ES-I3 (cell line): ENCODE results near the gene ZNF17.
A peak's percentile ranks its signal among the peaks of the same experiment; 100 is the strongest.

Experiments used
- H3K36me3 ChIP-seq: 2 replicates; pipeline ENCODE4 v1.6.1; 2013; ENCODE audit warnings: mild to moderate bottlenecking, low read length, control low read depth, moderate library complexity; ENCODE audit not compliant: insufficient read depth
- H3K4me1 ChIP-seq: 2 replicates; pipeline ENCODE4 v1.6.1; 2013; ENCODE audit warnings: mild to moderate bottlenecking, control low read depth, low read length; ENCODE audit not compliant: insufficient read depth
- H3K9ac ChIP-seq: 2 replicates; pipeline ENCODE4 v1.6.1; 2013; ENCODE audit warnings: low read depth, mild to moderate bottlenecking, low read length, moderate library complexity
- H3K9me3 ChIP-seq: 2 replicates; pipeline ENCODE4 v1.6.1; 2013; ENCODE audit warnings: mild to moderate bottlenecking, low read length, moderate library complexity; ENCODE audit not compliant: control insufficient read depth, insufficient read depth

The ZNF17 gene

DNA sequence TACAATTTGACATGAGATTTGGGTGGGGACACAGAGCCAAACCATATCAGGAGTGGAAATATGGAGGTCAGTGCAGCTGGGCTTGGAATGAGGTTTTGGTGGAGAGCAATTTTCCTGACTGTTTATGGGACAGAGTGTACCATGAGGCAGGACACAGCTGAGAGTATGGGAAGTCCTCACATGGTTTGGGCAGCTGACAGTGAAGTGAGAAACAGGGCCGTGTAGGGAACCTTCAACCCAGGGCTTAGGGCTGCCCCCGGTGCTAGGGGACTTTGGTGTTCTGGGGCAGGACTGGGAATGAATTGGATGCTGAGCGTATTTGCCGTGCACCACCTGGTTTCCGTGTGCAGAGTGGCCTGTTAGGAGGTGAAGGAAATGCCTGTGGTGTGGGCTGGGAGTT lies 15.3 kb upstream of the ZNF17 start:
- Histone ChIP-seq H3K4me1 (no peaks in the 10 kb centered on the region), H3K9me3 (no peaks in the 10 kb centered on the region; the same call in 1 of the 2 replicates), H3K9ac (no peak overlapping the region), H3K36me3 (peaks cover 4% of the 10 kb centered on the region; the same call in 1 of the 2 replicates)

DNA sequence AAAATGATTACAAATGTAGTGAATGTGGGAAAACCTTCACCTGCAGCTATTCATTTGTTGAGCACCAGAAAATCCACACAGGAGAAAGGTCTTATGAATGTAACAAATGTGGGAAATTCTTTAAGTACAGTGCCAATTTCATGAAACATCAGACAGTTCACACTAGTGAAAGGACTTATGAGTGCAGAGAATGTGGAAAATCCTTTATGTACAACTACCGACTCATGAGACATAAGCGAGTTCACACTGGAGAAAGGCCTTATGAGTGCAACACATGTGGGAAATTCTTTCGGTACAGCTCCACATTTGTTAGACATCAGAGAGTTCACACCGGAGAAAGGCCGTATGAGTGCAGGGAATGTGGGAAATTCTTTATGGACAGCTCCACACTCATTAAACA lies 12.1 kb upstream of the ZNF17 start:
- Histone ChIP-seq H3K9ac (no peak overlapping the region), H3K36me3 (peaks cover 4% of the 10 kb centered on the region; the same call in 1 of the 2 replicates), H3K4me1 (no peaks in the 10 kb centered on the region), H3K9me3 (peaks cover 4% of the 10 kb centered on the region)

DNA sequence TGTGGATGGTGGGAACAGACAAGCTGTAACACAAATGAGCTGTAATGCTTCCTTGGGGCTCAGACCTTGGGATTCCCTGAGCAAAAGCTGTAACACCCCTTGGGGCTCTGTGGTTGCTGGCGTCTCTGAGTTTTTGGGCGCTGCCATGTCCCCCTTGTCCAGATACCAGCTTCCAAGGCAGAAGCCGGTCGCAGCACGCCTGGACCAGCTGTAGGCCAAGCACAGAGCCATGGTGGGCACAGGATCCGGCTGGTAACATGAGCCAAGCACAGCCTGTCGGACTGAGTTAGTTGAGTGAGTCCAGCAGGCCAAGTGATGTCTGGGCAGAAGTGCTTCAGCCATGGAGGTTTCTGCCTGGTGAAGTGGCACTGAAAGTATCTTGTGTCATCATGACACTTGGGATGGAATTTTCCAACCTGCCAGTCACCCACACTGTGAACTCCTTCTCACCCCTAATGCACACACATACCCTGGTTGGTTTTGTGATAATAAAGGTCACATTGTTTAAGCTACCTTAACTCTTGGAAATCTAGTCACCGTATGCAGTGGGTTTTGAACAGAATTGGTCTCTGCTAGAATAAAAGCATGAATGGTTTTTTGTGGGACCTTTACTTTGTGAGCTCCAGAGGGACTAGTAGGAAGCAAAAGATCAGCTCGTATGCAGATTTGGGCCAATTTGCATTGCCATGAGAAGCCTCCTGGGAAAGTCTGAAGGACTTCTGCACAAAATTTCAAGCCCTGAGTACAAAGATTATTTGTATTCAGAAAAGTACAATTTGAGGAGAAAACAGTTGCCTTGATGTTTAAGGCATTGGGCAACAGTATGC lies 7.0 kb upstream of the ZNF17 start:
- 0 out of 2 replicates have a peak, but pooled peaks cover 4% of the 10 kb centered on the region for H3K36me3 ChIP-seq
- H3K9ac ChIP-seq: no peak overlapping the region
- no peaks in the 10 kb centered on the region for H3K4me1 ChIP-seq
- H3K9me3 ChIP-seq: peaks cover 4% of the 10 kb centered on the region; the same call in 1 of the 2 replicates

DNA sequence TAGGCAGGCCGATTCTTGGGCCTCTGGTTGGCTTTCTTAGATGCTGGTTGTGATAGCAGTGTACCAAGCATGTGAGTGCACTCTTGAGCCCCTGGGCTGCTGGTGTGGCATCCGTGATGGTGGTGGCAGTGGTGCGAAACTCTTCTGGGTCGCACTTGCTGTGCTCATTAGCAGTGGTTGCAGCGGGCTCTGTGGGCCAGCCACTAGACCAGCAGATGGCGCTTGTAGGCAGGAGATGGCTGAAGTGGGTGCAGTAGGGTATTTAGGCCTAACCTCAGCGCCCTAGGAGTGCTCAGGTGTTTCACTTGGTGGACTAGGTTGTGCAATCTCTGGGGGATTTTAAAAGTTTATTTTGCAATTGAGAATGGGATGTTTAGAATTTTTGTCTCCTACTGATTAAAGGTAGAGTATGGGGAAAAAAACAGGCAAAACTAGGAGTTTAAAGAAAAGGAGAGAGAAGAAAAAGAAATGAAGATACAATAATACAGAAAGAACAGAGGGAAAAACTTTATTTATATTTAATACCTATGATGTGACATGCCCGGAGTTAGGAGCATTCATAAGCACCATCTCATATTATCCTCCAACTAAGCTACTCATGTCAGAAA lies 4.3 kb upstream of the ZNF17 start:
- Histone ChIP-seq H3K36me3 (no peaks in the 10 kb centered on the region), H3K9me3 (peaks cover 4% of the 10 kb centered on the region; the same call in 1 of the 2 replicates), H3K9ac (no peak overlapping the region), H3K4me1 (no peaks in the 10 kb centered on the region)

DNA sequence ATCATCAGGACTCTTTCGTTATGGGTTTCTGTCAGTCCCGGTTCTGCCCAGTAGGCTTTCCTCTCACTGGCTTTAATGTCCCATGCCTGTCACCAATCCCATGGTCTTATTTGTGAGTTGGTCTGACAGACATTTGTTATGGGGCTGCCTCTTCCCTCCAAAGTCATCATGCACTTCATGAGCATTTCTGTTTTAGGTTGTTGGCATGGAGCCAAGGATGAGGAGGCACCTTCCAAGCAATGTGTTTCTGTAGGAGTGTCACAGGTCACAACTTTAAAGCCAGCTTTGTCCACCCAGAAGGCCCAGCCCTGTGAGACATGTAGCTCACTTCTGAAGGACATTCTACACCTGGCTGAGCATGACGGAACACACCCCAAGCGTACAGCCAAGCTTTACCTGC lies 8.5 kb downstream of the ZNF17 start:
- no peak overlapping the region for H3K9ac ChIP-seq
- no peaks in the 10 kb centered on the region for H3K9me3 ChIP-seq
- peaks cover 9% of the 10 kb centered on the region for H3K36me3 ChIP-seq
- H3K4me1 ChIP-seq: no peaks in the 10 kb centered on the region

DNA sequence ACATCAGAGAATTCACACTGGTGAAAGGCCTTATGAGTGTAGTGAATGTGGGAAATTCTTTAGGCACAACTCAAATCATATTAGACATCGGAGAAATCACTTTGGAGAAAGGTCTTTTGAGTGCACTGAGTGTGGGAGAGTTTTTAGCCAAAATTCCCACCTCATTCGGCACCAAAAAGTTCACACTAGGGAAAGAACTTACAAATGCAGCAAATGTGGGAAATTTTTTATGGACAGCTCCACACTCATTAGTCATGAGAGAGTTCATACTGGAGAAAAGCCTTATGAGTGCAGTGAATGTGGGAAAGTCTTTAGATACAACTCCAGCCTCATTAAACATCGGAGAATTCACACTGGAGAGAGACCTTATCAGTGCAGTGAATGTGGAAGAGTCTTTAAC lies 10.1 kb downstream of the ZNF17 start:
- H3K9ac ChIP-seq: no peak overlapping the region
- no peaks in the 10 kb centered on the region for H3K9me3 ChIP-seq
- H3K4me1 ChIP-seq: no peaks in the 10 kb centered on the region
- peaks cover 9% of the 10 kb centered on the region for H3K36me3 ChIP-seq

DNA sequence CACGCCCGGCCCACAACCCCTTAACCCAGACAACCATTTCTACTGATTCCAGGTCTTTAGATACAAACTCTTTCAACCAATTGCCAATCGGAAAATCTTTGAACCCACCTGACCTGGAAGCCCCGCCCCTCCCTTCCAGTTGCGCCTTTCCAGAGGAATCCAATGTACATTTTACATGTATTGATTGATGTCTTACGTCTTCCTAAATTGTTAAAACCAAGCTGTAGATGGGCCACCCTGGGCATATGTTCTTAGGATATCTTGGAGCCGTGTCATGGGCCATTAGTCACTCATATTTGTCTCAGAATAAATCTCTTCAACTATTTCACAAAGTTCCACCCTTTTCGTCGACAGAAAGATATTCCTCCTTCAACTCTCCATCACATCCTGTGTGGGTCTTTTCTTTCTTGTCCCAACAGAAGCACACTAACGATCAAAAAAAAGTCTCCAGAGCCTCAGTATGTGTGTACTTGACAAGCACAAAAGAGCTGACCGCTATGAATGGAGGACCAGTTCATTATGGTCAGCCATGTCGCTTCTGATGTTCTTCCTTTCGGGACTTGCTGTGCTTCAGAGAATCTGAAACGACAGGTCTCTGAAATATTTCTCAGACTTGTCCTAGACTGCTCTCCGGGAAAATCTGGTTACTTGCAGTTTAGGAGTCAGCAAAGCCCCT lies 23.6 kb downstream of the ZNF17 start:
- Histone ChIP-seq H3K36me3 (no peaks in the 10 kb centered on the region), H3K9ac (peak overlapping the region; percentile 89), H3K4me1 (peaks cover 10% of the 10 kb centered on the region; the same call in 1 of the 2 replicates), H3K9me3 (no peaks in the 10 kb centered on the region)

DNA sequence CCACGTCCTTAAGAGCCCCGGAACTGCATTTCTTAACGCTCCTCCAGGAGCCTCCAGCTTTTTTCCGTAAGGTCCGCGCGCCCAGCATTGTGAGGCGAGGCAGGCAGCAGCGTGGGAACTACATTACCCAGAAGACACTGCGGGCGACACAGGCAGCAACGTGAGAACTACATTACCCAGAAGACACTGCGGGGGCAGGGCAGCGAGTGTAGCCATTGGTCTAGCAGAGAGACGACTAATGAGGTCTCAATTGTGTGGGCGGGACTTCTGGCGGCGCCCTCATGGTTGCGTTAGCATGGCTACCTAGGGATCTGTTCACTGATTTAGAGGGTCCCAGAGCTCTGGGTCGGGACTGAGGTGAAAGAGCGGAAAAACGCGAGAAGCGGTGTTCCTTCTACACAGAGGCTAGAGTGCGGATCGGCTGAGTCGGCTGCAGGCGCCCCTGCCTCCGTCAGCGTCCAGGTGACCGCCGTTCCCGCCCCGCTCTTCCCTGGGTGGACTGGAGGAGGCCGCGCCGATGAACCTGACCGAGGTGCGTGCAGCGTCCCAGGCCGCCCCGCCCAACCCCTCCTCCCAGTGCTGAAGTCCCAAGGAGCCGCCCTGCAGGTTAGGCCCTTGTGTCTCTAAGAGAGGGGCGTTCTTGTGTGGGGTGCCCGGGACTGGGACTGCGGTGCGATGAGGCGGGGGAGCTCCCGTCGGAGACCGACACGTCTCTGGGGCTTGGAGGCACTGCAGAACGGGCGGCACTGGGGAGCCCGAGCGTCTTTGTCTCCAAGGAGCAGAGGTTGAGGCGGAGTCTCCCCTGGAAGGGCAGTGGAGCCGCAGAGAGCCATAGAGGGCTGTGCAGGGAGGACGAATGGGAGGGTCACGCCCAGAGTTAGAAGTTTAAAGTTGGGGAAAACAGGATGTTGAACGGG lies 24.4 kb downstream of the ZNF17 start, which contains the start of gene ZNF749:
ZNF749 (plus strand) TSS at position 264 of the 917 bp plus-strand sequence; CDS start at position 518, 254 bp downstream.
- H3K4me1 ChIP-seq: peaks cover 10% of the 10 kb centered on the region; the same call in 1 of the 2 replicates
- H3K9ac ChIP-seq: peak within 1 kb of the TSS; percentile 89
- H3K36me3 ChIP-seq: no peaks in the 10 kb centered on the region
- no peaks in the 10 kb centered on the region for H3K9me3 ChIP-seq

DNA sequence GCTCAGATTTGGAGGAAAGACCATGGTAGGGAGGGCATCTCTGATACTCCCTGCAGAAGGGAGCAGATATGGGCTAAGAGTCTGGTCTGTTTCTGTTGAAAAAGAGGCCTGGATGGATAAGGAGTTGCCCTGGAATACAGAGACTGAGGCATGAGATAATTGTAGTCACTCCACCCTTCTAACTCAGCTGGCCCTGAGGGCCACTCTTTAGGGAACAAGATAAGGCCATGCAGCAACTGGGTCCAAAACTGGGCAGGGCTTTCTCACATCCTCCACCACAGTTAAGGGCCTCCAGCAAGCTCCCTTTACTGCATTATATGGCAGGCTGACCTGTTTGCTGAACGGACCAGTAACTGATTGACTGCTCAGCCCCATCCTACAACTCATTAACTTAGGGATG lies 25.5 kb downstream of the ZNF17 start:
- Histone ChIP-seq H3K9ac (peak overlapping the region; percentile 89), H3K4me1 (peaks cover 10% of the 10 kb centered on the region; the same call in 1 of the 2 replicates), H3K9me3 (no peaks in the 10 kb centered on the region), H3K36me3 (no peaks in the 10 kb centered on the region)

DNA sequence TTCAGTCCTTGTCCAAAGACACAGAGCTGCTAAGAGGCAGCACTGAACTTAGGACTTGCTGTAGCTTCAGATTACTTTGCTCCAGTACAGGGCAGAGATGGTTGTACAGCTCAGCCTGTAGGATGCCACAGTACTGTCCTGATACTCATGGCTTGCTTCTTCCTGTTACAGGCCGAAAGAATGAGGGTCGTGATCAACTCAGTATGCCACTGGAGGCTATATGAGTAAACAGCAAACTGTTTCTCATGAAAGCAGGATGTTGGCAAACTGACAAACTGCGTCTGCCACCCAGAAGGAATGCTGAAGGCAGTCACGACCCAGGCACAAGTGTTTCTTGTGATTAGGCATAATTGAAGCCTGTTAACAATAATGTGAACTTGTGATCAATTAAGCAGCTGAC lies 27.0 kb downstream of the ZNF17 start:
- Histone ChIP-seq H3K9me3 (no peaks in the 10 kb centered on the region), H3K4me1 (peaks cover 10% of the 10 kb centered on the region; the same call in 1 of the 2 replicates), H3K36me3 (no peaks in the 10 kb centered on the region), H3K9ac (no peak overlapping the region)

DNA sequence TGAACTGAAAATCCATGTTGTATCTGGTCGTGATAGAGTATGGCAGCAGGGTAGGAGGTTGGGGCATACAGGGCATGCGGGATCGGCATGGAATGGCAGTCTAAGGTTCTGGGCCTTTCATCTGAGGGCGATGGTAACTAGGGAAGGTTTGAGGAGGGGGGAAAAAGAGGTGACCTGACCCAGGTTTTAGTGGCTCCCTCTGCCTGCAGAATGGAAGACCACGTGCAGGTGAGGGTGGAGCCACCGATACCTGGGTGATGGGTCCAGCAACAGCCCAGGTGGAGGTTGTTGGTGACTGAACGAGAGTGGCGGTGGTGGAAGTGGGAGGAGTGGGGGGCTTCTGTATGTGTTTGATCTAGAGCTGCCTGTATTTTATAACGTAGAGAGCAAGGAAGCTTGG lies 28.0 kb downstream of the ZNF17 start:
- Histone ChIP-seq H3K4me1 (peaks cover 7% of the 10 kb centered on the region; the same call in 1 of the 2 replicates), H3K9me3 (no peaks in the 10 kb centered on the region), H3K9ac (no peak overlapping the region), H3K36me3 (peaks cover 7% of the 10 kb centered on the region; the same call in 1 of the 2 replicates)

DNA sequence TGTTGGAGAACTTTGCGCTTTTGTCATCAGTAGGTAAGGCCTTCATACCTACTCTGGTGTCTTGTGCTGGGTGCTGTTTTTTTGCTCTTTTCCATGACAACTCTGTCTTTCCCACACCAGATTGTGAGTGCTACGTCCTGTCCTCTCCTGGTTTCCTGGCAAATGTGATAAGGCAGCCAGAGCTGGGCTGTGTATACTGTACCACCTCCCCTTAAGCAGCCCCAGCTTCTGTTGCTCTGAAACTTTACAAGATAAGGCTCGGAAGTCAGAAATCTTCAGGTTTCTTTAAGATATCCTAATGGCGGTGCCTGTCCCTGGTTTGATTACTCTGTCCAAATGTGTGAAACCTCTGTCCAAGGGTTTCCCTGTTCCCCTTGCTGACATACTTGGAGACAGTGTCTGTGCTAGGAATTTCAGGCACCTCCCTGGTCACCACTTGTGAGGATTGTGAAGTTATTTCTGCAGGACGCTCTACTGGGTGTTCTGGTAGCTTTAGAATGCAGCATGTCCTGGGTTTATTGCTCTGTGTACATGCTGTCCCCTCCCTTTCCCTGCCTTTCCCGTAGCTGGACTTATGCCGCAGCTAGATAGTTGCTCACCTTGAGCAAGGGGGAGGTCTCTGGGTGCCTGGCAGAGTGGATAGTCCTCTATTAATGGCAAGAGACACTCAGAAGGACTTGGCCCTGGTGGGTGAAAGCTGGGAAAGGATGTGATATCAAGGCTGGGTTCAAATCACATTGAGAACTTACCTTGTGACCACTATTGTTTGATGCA lies 31.2 kb downstream of the ZNF17 start:
- H3K36me3 ChIP-seq: peaks cover 10% of the 10 kb centered on the region; the same call in 1 of the 2 replicates
- no peak overlapping the region for H3K9ac ChIP-seq
- no peaks in the 10 kb centered on the region; the same call in 1 of the 2 replicates for H3K9me3 ChIP-seq
- H3K4me1 ChIP-seq: no peaks in the 10 kb centered on the region

DNA sequence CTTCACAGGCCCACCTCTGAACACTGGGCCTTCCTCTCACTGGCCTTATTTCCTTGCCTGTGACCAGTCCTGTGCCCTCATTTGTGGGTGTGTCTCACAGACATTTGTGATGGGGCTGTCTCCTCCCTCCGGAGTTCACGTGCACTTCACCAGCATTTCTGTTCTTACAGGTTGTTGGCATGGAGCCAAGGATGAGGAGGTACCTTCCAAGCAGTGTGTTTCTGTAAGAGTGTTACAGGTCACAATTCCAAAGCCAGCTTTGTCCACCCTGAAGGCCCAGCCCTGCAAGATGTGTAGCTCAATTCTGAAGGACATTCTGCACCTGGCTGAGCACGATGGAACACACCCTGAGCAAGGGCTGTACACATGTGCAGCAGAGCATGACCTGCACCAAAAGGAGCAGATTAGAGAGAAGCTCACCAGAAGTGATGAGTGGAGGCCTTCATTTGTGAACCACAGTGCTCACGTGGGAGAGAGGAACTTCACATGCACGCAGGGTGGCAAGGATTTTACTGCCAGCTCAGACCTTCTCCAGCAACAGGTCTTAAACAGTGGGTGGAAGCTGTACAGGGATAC lies 32.2 kb downstream of the ZNF17 start:
- peaks cover 10% of the 10 kb centered on the region; the same call in 1 of the 2 replicates for H3K36me3 ChIP-seq
- H3K9ac ChIP-seq: no peak overlapping the region
- H3K9me3 ChIP-seq: no peaks in the 10 kb centered on the region; the same call in 1 of the 2 replicates
- no peaks in the 10 kb centered on the region for H3K4me1 ChIP-seq
